Fibroblast of villous mesenchyme (primary cell): ENCODE measurements around the gene PRR14L. TPM values are rescaled to one million over a fixed set of nuclear protein-coding genes. Genes with fewer than 3 reads are reported as not detected.
"Not testable (repeated sequence)": the region's sequence is repeated elsewhere in the genome, so short reads cannot be mapped to it uniquely, and the experiment has no call there.

Experiments
- DNase-seq: peaks from one replicate; pipeline ENCODE4 v3.0.0-alpha.2; 2010; ENCODE audit warnings: low read depth
- H3K4me3 ChIP-seq: 2 replicates; pipeline ENCODE4 v1.5.1; 2011; ENCODE audit warnings: low read depth, mild to moderate bottlenecking, low read length
- CTCF ChIP-seq: IDR thresholded peaks from 2 replicates; pipeline ENCODE4 v1.5.1; 2012; ENCODE audit warnings: low read depth, mild to moderate bottlenecking, low read length; ENCODE audit not compliant: insufficient read depth
- total RNA-seq: library from RNA; depleted of rRNA; stranded (reverse); fragments of >200 nt; gene quantifications from 2 replicates; pipeline ENCODE4 v1.2.3, GENCODE V29; 2012

PRR14L gene
- total RNA-seq: 22.2 and 30.2 TPM in 2 replicates

- DNase-seq: peak; percentile 95
- peak within 1 kb of the TSS; percentile 67 for H3K4me3 ChIP-seq
- peak; percentile 15 for TF ChIP-seq CTCF
Observed at GRCh38 chr22:31749636-31750364, at the start of gene PRR14L. Gene PRR14L, minus strand, starts transcription at chr22:31750132. Its CDS starts 11,272 bp downstream, at chr22:31738860.

GRCh38 chr22:31799358-31799757, 49.4 kb upstream of the PRR14L start:
- not testable (repeated sequence) for DNase-seq, H3K4me3 ChIP-seq

- no peak overlapping the region for H3K4me3 ChIP-seq
- no peak for DNase-seq
- no peak for TF ChIP-seq CTCF
Observed at GRCh38 chr22:31790240-31790639, 40.3 kb upstream of the PRR14L start.

- no peak overlapping the region for H3K4me3 ChIP-seq
- no peak for DNase-seq
- TF ChIP-seq CTCF: no peak
Observed at GRCh38 chr22:31789803-31790202, 39.9 kb upstream of the PRR14L start.

- DNase-seq: no peak
- TF ChIP-seq CTCF: no peak
- no peak overlapping the region for H3K4me3 ChIP-seq
Observed at GRCh38 chr22:31776231-31776630, 26.3 kb upstream of the PRR14L start.

GRCh38 chr22:31773416-31773815, 23.5 kb upstream of the PRR14L start:
- no peak for TF ChIP-seq CTCF
- no peak overlapping the region for H3K4me3 ChIP-seq
- no peak for DNase-seq

- TF ChIP-seq CTCF: no peak
- no peak for DNase-seq
- no peak overlapping the region for H3K4me3 ChIP-seq
Observed at GRCh38 chr22:31768422-31769059, 18.6 kb upstream of the PRR14L start.
